ENCODE results near the gene RTKN.

RTKN gene

DNA sequence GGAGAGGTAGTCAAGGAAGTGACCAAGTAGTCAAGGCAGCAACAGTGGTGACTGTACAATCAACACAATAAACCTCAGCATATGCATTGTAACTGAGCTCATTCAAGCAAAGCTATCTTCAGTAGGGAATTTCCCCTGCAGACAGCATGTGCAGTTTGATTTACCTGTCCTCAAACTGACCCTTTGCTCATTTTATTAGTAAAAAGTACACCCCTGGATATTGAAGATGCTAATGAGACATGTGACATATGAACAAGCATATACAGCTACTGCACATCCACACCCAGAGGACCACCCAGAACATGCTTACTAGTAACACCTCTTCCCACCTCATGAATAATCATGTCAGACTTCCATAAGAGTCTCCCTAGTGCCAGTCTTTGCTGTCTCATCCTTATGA, 35.7 kb downstream of the RTKN start:
- H3K4me3 ChIP-seq (ENCODE audit: low read length), result no peak overlapping the region
- TF ChIP-seq ZNF274 (IDR thresholded peaks at IDR 0.05; ENCODE audit: low read depth, low read length), result no peak

DNA sequence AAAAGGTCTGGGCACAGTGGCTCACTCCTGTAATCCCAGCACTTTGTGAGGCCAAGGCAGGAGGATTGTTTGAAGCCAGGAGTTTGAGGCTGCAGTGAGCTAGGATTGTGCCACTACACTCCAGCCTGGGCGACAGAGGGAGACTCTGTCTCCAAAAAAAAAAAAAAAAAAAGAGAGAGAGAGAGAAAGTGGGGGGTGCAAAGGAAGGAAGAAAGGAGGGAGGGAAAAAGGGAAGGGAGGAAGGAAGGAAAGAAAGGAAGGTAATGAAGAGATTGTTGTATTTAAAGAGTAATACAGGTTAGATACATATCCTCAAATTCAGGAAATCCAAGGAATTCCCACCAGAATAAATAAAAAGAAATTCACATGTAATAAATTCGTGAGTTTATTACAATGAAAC, 39.8 kb downstream of the RTKN start:
- TF ChIP-seq ZNF274 (IDR thresholded peaks at IDR 0.05; ENCODE audit: low read depth, low read length), result no peak
- H3K4me3 ChIP-seq (ENCODE audit: low read length), result no peak overlapping the region

DNA sequence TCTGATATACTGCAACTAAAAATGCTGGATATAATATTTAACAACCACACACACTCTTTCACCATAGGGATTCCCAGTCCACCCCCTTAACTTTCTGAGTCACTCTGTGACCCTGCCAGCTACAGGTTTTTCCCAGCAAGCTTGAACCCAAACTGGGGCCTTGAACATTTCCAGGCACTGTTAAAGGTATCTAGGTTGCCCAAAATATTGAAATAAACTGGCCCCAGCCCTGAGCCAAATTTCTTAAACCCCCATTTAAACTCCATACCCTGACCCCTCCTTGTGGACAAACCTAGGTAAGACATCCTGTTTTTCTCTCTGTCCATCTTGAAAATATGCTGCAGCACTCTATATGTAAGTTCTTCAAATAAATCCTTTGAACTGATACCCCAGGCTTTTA, 42.0 kb downstream of the RTKN start:
- TF ChIP-seq ZNF274 (IDR thresholded peaks at IDR 0.05; ENCODE audit: low read depth, low read length), result no peak
- H3K4me3 ChIP-seq (ENCODE audit: low read length), result no peak overlapping the region

DNA sequence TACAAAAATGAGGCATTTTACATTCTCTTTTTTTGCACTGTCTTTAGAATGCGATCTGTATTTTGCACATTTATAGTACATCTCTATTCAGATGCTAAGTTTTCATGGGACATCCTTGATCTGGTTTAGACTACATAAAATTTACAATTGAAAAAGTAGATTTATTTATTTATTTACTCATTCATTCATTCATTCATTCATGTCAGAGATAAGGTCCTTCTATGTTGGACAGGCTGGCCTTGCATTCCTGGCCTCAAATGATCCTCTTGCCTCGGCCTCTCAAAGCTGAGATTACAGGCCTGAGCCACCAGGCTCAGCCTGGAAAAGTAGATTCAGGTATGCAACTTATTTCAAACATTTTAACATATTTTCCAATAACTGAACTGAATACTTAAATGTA, 45.6 kb downstream of the RTKN start:
- H3K4me3 ChIP-seq (ENCODE audit: low read length), result no peak overlapping the region
- TF ChIP-seq ZNF274 (IDR thresholded peaks at IDR 0.05; ENCODE audit: low read depth, low read length), result no peak

DNA sequence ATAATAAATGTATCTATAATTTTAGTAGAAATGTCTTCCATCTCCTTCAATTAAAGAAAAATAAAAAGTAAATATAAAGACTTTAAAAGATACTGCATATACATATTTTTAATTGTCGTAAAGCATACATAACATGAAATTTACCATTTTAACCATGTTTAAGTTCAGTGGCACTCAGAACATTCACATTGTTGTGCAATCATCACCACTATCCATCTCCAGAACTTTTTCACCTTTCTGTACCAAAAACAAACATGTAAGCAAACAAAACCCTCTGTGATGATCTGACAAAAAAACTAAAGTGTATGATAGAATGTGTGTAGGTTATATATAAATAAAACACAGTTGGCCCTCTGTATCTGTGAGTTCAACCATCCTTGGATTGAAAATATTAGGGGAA, 48.2 kb downstream of the RTKN start:
- TF ChIP-seq ZNF274 (IDR thresholded peaks at IDR 0.05; ENCODE audit: low read depth, low read length), result no peak
- no peak overlapping the region for H3K4me3 ChIP-seq (ENCODE audit: low read length)

DNA sequence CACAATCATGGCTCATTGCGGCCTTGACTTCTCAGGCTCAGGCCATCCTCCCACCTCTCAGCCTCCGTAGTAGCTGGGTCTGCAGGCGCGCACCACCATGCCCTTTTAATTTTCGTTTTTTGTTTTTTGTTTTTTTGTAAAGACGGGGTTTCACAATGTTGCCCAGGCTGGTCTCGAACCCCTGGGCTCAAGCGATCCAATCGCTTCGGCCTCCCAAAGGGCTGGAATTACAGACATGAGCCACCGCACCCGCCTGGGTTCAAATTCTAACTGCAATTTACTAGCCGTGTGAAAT, 49.3 kb downstream of the RTKN start:
- no peak overlapping the region; the same call in 1 of the 2 replicates for H3K4me3 ChIP-seq (ENCODE audit: low read length)
- TF ChIP-seq ZNF274 (IDR thresholded peaks at IDR 0.05; ENCODE audit: low read depth, low read length), result no peak

DNA sequence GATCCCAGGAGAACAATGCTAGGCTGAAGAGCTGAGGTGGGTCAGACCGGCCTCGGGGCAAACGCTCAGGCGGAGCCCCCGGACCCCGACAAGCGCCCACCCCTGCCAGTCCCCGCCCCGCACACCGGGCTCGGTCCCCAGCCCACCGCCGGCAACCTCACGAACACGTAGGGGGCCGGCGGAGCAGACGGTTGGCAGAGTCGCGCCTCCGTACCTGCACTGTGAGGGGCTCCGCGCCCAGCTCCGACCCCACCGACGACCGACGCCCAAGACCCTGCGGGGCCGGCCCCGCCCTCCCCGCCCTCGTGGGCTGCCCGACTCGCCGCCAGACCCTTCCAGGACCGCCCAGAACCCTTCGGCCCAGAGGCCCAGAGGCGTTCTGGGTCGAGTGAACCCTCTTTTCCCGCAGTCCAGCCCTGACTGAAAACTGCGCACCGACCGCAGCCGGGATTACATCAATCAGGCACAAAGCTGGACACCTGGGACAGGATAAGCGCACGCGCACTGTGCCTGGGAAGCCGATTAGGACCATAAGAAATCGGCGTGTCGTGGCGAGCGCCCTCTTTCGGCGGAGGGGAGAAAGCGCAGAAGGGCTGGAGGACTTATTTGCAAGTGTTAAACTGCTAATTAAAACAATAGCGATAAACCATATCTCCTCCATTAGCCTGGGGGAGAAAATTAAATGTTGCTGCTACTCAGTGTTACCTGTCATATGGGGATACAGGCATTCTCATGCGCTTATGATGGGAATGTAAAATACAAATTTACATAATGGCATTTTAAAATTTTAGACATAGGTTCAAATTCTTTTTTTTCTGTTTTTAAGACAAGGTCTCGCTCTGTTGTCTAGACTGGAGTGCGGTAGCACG, 49.9 kb downstream of the RTKN start:
- peak overlapping the region; percentile 93 for H3K4me3 ChIP-seq (ENCODE audit: low read length)
- no peak for TF ChIP-seq ZNF274 (IDR thresholded peaks at IDR 0.05; ENCODE audit: low read depth, low read length)

DNA sequence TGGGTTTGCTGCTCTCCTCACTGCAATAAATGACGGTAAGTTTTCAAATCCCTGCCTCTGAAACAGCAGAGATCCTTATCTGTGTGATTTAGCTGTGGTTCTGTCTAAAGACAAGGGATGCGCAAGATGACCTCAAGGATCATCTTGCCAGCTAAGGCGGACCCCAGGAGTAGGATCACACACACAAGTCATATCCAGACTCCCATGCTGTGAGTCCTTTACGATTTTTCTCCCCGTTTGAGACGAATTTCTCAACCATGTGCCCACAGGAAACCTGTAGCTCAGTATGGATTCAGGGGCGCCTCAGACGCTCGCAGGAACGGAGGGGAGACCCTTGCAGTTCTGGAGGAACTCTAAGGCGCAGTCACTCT, 50.5 kb downstream of the RTKN start:
- no peak for TF ChIP-seq ZNF274 (IDR thresholded peaks at IDR 0.05; ENCODE audit: low read depth, low read length)
- H3K4me3 ChIP-seq (ENCODE audit: low read length), result peak overlapping the region; percentile 93

DNA sequence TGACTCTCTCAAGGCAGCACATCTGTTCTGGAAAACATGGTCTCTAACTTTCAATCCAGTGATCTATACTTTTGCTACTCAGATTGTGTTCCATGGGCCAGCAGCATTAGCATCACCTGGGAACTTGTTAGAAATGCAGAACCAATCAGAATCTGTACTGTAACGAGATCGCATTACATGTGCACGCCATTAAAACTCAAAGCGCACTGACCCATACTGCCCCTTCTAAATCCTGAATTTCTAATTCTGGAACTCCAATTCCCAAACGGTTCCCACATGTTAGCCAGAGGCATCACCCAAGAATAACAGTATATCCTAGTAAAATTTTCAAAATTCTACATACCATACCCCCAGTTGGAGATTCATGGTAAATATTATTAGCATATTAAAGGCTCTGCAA, 51.1 kb downstream of the RTKN start:
- TF ChIP-seq ZNF274 (IDR thresholded peaks at IDR 0.05; ENCODE audit: low read depth, low read length), result no peak
- H3K4me3 ChIP-seq (ENCODE audit: low read length), result peak overlapping the region; percentile 93

DNA sequence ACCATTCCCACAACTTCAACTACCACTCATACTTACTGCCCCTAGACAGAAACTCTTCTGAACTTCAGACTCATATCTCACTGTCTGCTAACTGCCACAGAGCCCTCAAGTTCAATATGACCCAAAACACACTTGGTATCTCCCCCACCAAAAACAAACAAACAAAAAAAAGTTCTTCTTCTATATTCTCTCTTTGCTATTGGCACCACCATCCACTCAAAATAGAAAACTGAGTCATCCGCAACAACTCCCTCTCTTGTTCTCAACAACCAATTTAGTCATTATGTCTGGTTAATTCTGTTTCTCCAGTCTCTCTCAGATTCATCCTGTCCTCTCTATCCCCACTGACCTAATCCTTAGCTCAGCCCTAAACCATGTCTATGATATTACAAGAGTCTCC, 54.4 kb downstream of the RTKN start:
- no peak for TF ChIP-seq ZNF274 (IDR thresholded peaks at IDR 0.05; ENCODE audit: low read depth, low read length)
- H3K4me3 ChIP-seq (ENCODE audit: low read length), result no peak overlapping the region

DNA sequence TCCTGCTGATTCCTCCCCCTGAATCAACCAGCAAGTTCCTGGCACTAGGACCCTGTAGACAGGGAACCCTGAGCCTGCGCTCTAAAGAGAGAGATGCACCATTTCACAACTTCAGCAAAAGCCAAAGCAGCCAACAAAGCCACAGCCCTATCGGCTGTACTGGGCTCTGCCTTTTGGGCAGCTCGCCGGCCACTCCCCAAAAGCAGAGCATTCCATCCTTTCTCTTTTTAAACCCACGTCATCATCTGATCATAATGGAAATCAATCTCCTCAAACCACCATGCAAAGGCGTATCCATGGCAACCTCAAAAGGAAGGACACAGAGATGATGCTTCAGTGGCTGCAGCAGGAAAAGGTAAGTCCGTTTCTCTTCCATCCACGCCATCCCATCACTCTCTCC, 56.3 kb downstream of the RTKN start:
- no peak overlapping the region for H3K4me3 ChIP-seq (ENCODE audit: low read length)
- no peak for TF ChIP-seq ZNF274 (IDR thresholded peaks at IDR 0.05; ENCODE audit: low read depth, low read length)

DNA sequence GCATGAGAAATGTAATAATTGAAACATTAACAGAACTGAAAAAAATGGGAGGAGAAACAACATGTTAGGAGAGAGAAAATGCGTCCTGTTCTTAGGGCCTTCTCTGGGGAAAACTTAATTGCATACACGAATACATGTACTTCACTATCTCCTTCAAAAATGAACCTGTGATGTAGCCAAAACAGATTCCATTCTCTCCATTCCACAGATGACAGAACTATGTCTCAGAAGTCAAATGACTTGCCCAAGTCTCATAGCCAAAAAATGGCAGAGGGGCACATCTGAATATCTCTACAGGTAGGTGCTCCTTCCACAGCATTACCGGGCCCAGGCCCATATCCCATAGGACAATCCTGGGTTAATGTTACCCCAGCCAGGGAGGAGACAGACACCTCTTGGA, 57.7 kb downstream of the RTKN start:
- no peak overlapping the region for H3K4me3 ChIP-seq (ENCODE audit: low read length)
- TF ChIP-seq ZNF274 (IDR thresholded peaks at IDR 0.05; ENCODE audit: low read depth, low read length), result no peak

DNA sequence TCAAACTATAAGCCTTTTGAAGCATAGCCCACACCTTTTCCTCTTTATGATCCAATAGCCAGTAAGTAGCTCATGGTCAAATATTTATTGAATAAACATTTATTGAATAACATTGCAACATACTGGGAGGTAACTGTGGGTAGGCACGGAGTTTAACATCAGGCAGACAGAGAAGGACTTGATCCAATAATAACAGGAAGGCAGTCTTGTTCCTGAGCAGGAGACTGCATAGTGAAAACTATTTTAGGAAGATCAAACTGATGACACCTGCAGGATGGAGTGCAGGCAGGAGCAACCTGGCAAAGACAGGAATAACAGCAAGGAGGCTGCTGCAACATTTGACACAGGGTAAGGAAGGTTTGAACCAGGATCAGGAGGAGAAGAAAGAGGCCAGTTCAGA, 58.5 kb downstream of the RTKN start:
- no peak overlapping the region for H3K4me3 ChIP-seq (ENCODE audit: low read length)
- TF ChIP-seq ZNF274 (IDR thresholded peaks at IDR 0.05; ENCODE audit: low read depth, low read length), result no peak

DNA sequence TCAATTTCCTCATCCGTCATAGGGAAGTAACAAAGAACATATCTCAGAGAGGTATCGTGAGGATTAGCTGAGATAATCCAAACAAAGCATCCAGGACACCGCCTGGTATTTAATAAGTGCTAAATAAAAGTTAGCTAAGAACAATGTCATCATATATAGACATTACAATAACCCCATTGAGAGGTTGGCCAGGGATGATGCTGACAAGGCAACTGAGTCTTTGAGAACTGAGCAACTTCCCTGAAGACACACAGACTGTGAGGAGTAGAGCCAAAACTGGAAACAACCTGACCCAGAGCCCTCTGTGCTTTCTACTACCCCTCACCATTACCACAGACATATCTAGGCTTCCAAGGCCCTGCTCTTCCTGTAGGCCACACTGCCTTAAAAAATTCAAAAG, 60.0 kb downstream of the RTKN start:
- H3K4me3 ChIP-seq (ENCODE audit: low read length), result no peak overlapping the region
- TF ChIP-seq ZNF274 (IDR thresholded peaks at IDR 0.05; ENCODE audit: low read depth, low read length), result no peak

DNA sequence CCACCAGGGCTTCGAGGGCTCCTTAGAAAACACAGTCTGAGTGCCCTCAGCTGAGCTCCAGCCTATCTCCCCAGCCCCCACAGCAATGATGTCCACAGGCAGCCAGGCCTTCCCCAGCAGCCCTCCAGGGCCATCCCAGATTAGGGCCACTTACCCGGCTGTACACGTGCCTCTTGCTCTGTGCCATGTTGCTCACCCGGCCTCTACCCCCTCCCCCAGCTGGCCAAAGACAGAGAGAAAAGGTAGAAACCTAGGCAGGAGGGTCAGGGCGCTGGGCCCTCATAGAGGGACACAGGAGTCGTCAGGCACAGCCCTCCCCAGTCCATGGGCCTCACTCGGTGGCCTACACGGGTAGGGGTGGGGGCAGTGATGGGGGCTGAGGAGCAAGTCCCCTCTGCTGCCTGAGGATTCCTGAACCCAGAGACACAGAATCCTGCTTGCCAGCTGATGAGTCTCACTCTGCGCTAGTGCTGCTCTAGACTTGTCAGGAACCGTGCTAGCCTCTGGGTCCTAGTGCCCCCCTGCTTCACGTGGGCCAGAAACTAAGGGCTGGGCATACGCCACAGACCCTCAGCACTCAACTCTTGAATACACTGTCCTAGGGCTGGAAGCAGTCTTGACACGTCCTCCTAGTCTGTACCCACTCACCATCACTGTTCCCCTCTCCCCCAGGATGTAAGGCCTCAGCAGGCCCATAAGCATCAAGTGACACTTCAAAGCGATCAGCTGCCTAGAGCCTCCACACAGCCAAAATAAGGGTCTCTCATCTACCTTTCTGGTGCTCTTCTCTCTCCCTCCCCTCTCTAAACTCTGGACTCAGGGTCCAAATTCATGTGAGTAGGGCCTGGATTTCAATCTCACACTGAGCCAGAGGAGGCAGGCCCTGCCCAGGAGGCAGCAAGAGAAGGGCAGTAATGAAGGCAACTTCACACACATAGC, 61.6 kb downstream of the RTKN start, which contains the start of gene DCTN1:
DCTN1 (minus strand) TSS at position 461 of the 939 bp plus-strand sequence; CDS start at position 187, 274 bp downstream.
- no peak within 1 kb of the TSS for H3K4me3 ChIP-seq (ENCODE audit: low read length)

More for the DNA sequence above, 61.6 kb downstream of the RTKN start, which contains the start of gene DCTN1:
- no peak for TF ChIP-seq ZNF274 (IDR thresholded peaks at IDR 0.05; ENCODE audit: low read depth, low read length)

Measured in GM08714 (cell line).